ENCODE data around the gene CRYL1. TPM values are rescaled to one million over a fixed set of nuclear protein-coding genes. Genes with fewer than 3 reads are reported as not detected.

CRYL1 gene
- polyA plus RNA-seq, 3 donors: 35.0 to 70.2 (median 51.4) TPM

DNA sequence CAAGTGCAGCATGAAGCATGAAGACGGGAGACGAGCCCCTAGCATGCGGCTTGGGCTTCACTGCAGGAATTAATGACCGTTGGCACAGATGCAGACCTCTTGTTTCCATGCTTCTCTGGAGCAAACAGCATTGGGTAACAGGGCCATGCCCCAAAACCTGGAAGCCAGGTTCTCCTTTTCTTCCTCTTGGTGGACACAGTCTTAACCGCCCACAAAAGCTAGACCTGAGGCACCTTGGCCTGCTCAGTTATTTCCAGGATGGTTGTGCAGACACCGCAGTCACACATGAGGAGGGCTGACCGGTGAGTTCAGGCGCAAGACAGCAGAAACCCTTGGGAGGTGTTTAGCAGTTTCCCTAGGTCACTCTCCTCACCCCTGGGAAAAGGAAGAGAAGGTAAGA lies 159.6 kb downstream of the CRYL1 start:
- no peak for DNase-seq
- 90% methylated on average over 5 of the region's 8 CpGs for WGBS (ENCODE audit: insufficient coverage)
- peaks cover 0 to 3% of the 10 kb centered on the region in 2 donors for H3K4me1 ChIP-seq (ENCODE audit: control insufficient read depth in 1 of 2, insufficient read depth in 2 of 2, low read length in 2 of 2)

DNA sequence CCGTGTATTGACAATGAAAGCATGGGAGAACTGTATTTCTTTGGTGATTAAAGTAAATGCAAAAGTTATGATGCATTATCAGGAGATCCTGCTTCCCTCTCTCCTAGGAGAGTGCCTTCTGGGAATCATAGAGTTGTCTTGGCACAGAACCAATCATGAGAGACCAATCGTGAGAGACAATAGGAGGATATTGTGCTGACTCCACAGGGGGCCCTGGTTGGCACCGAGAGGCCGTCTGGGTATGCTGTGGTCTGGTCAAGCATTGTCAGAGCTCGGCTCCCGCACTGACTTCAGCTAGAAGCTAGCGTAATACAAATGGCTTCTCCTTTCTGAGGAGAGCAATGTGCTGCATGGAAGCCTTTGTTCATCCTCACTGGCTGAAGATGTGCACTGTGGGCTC lies 162.1 kb downstream of the CRYL1 start:
- no peak overlapping the region for H3K27ac ChIP-seq (ENCODE audit: low read depth in 1 of 2, low read length in 2 of 2)
- H3K4me1 ChIP-seq (ENCODE audit: control insufficient read depth in 1 of 2, insufficient read depth in 2 of 2, low read length in 2 of 2): peaks cover 0 to 3% of the 10 kb centered on the region in 2 donors
- 73% methylated on average over 6 of the region's 7 CpGs for WGBS (ENCODE audit: insufficient coverage)
- H3K27me3 ChIP-seq (ENCODE audit: control insufficient read depth in 2 of 2, insufficient read depth in 2 of 2, low read length in 2 of 2): no peaks in the 10 kb centered on the region
- H3K4me3 Mint-ChIP-seq: no peak overlapping the region
- no peak overlapping the region for H3K9ac ChIP-seq (ENCODE audit: insufficient read depth, low read length, poor library complexity, severe bottlenecking)
- H3K4me2 ChIP-seq (replicated peaks; ENCODE audit: extremely low read depth, low read length, poor library complexity, severe bottlenecking): no peak overlapping the region
- peaks cover 0 to 11% (median 0%) of the 10 kb centered on the region in 7 donors for H3K9me3 Mint-ChIP-seq
- no peak overlapping the region for H3K4me3 ChIP-seq (replicated peaks in 1 of 3; ENCODE audit: low read depth in 2 of 3, low read length in 3 of 3)
- DNase-seq: no peak
- intact Hi-C loops (cut with micrococcal nuclease): no loop called here
- peaks cover 20% of the 10 kb centered on the region for H3K4me1 Mint-ChIP-seq
- H4K20me1 ChIP-seq (ENCODE audit: insufficient read depth, low read length): no peaks in the 10 kb centered on the region
- H3K79me2 ChIP-seq (ENCODE audit: insufficient read depth, low read length): no peaks in the 10 kb centered on the region
- H3K27ac Mint-ChIP-seq: no peak overlapping the region
- H3K36me3 ChIP-seq (replicated peaks in 1 of 2; ENCODE audit: control insufficient read depth in 1 of 2, insufficient read depth in 2 of 2, low read length in 2 of 2): no peaks in the 10 kb centered on the region
- H3K9me3 ChIP-seq (replicated peaks in 1 of 2; ENCODE audit: control insufficient read depth in 1 of 2, insufficient read depth in 1 of 2, low read length in 2 of 2): no peaks in the 10 kb centered on the region
- H2AFZ ChIP-seq (ENCODE audit: insufficient read depth, low read depth, low read length, poor library complexity, severe bottlenecking): no peak overlapping the region
- H3K27me3 Mint-ChIP-seq (ENCODE audit: low read depth in 3 of 3): peaks cover 0 to 5% (median 5%) of the 10 kb centered on the region in 3 donors
- TF ChIP-seq, protein P1, sequence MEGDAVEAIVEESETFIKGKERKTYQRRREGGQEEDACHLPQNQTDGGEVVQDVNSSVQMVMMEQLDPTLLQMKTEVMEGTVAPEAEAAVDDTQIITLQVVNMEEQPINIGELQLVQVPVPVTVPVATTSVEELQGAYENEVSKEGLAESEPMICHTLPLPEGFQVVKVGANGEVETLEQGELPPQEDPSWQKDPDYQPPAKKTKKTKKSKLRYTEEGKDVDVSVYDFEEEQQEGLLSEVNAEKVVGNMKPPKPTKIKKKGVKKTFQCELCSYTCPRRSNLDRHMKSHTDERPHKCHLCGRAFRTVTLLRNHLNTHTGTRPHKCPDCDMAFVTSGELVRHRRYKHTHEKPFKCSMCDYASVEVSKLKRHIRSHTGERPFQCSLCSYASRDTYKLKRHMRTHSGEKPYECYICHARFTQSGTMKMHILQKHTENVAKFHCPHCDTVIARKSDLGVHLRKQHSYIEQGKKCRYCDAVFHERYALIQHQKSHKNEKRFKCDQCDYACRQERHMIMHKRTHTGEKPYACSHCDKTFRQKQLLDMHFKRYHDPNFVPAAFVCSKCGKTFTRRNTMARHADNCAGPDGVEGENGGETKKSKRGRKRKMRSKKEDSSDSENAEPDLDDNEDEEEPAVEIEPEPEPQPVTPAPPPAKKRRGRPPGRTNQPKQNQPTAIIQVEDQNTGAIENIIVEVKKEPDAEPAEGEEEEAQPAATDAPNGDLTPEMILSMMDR (IDR thresholded peaks at IDR 0.05): no peak
- no peaks in the 10 kb centered on the region for H3K36me3 Mint-ChIP-seq

More for the DNA sequence above, 159.6 kb downstream of the CRYL1 start:
- no peak overlapping the region for H3K4me3 Mint-ChIP-seq
- Histone ChIP-seq H3K9me3 (replicated peaks in 1 of 2; ENCODE audit: control insufficient read depth in 1 of 2, insufficient read depth in 1 of 2, low read length in 2 of 2) (no peaks in the 10 kb centered on the region), H4K20me1 (ENCODE audit: insufficient read depth, low read length) (no peaks in the 10 kb centered on the region), H2AFZ (ENCODE audit: insufficient read depth, low read depth, low read length, poor library complexity, severe bottlenecking) (no peak overlapping the region), H3K36me3 (replicated peaks in 1 of 2; ENCODE audit: control insufficient read depth in 1 of 2, insufficient read depth in 2 of 2, low read length in 2 of 2) (no peaks in the 10 kb centered on the region), H3K4me2 (replicated peaks; ENCODE audit: extremely low read depth, low read length, poor library complexity, severe bottlenecking) (no peak overlapping the region), H3K79me2 (ENCODE audit: insufficient read depth, low read length) (no peaks in the 10 kb centered on the region), H3K9ac (ENCODE audit: insufficient read depth, low read length, poor library complexity, severe bottlenecking) (no peak overlapping the region), H3K27me3 (ENCODE audit: control insufficient read depth in 2 of 2, insufficient read depth in 2 of 2, low read length in 2 of 2) (no peaks in the 10 kb centered on the region), H3K27ac (ENCODE audit: low read depth in 1 of 2, low read length in 2 of 2) (no peak overlapping the region), H3K4me3 (replicated peaks in 1 of 3; ENCODE audit: low read depth in 2 of 3, low read length in 3 of 3) (no peak overlapping the region)
- intact Hi-C loops (cut with micrococcal nuclease): no loop called here
- peaks cover 0 to 11% (median 0%) of the 10 kb centered on the region in 7 donors for H3K9me3 Mint-ChIP-seq
- peak overlapping the region in 1 of 7 donors; percentile 14 for H3K27ac Mint-ChIP-seq
- TF ChIP-seq, protein P1 (IDR thresholded peaks at IDR 0.05): no peak
- no peaks in the 10 kb centered on the region for H3K36me3 Mint-ChIP-seq
- H3K27me3 Mint-ChIP-seq (ENCODE audit: low read depth in 3 of 3): peaks cover 3 to 10% (median 6%) of the 10 kb centered on the region in 3 donors
- peaks cover 16% of the 10 kb centered on the region for H3K4me1 Mint-ChIP-seq
